Measurements from ENCODE around the gene CARF.
"Not testable (repeated sequence)": the region's sequence is repeated elsewhere in the genome, so short reads cannot be mapped to it uniquely, and the experiment has no call there.

The CARF gene

DNA sequence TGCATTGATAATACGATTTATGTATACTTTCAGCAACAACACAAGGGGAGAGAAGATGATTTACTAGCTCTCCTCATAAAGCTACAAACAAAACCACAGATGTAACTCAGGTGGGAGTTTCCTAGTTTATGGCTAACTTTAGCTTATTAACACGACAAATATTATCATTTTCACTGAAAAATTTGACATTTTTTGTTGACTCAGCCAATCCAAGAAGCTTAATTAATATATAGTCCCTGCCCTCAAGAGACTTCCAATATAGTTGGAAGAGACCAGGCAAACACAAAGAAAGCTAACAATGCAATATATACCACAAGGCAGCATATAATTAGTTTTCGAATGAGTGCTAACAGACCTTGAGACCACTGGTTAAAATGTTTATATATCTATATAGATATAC is 1.4 kb upstream of the CARF start:
- POLR2A ChIA-PET: no interaction called here
- TF ChIP-seq, protein P1, sequence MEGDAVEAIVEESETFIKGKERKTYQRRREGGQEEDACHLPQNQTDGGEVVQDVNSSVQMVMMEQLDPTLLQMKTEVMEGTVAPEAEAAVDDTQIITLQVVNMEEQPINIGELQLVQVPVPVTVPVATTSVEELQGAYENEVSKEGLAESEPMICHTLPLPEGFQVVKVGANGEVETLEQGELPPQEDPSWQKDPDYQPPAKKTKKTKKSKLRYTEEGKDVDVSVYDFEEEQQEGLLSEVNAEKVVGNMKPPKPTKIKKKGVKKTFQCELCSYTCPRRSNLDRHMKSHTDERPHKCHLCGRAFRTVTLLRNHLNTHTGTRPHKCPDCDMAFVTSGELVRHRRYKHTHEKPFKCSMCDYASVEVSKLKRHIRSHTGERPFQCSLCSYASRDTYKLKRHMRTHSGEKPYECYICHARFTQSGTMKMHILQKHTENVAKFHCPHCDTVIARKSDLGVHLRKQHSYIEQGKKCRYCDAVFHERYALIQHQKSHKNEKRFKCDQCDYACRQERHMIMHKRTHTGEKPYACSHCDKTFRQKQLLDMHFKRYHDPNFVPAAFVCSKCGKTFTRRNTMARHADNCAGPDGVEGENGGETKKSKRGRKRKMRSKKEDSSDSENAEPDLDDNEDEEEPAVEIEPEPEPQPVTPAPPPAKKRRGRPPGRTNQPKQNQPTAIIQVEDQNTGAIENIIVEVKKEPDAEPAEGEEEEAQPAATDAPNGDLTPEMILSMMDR (IDR thresholded peaks at IDR 0.05; ENCODE audit: control extremely low read depth, extremely low read depth, low read depth, missing control alignments): no peak
- CTCF ChIA-PET: interaction anchor here (1.0 to 1.4 kb wide), 3 partner anchors 9 to 322 kb away, joined by 3 to 4 read pairs (median 3); no protein-coding TSS in a partner anchor
- DNase-seq (ENCODE audit: extremely low spot score): no peak

DNA sequence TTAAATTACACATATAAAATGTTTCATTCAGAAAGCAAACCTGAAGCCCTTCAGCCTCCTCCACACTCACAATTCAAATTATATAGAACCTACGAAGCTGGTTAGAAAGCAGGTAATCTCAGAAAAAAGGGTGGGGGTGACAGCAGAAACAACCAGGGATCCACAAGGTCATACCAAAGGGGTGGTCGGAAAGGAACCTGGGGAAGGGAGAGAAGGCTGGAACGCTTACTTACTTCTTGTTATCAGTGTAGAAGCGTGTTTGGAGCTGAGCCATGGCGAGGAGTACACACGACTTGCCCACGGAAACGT is 918 bp upstream of the CARF start:
- POLR2A ChIA-PET: no interaction called here
- TF ChIP-seq, protein P1 (IDR thresholded peaks at IDR 0.05; ENCODE audit: control extremely low read depth, extremely low read depth, low read depth, missing control alignments): no peak
- DNase-seq (ENCODE audit: extremely low spot score): no peak
- CTCF ChIA-PET: interaction anchor here (1.0 to 1.4 kb wide), 4 partner anchors 10 to 323 kb away, joined by 3 to 4 read pairs (median 3); no protein-coding TSS in a partner anchor

DNA sequence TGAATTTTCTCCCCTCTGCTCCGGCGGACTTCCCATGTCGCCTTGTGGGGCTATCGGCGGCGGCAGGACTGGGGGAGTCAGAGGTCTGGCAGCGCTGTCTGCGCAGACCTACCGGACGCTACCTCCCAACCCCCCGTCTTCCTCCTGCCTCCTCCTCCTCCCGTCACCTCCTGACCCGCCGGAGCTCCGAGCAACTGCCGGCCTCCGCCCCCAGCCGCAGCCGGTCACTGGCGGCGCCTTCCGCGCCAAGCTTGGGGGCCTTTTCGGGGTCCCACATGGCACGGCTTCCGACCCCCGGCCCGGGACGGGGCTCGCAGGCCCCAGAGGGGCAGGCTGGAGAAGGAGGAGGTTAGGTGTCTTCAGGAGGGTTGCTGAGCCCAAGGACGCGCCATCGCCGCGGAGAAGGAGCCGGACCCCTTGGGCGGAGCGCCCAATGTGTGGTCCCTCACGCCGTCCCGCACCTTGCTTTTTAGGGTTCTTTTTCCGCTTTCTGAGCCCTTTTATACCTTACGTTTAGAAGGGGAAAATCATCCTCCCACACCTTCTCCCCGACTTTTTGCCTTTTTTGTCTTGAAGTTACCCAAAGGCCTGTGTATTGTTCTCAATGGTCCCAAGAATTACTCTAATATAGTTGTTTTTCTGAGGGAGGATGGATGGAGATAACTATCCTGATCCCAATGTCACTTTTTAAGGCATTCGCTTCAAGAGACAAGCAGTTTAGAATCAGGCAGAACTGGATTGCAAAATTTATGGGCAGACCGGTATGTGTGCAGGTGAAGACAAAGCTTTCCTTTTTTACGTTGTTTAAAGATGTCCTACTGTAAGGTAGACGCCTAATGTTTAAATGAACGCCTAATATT is 497 bp downstream of the CARF start:
- POLR2A ChIA-PET; DNase-seq (ENCODE audit: extremely low spot score): not testable (repeated sequence)
- CTCF ChIA-PET: interaction anchor here (1.1 kb wide), 1 partner anchor 106 kb away, joined by 3 read pairs; no protein-coding TSS in a partner anchor

DNA sequence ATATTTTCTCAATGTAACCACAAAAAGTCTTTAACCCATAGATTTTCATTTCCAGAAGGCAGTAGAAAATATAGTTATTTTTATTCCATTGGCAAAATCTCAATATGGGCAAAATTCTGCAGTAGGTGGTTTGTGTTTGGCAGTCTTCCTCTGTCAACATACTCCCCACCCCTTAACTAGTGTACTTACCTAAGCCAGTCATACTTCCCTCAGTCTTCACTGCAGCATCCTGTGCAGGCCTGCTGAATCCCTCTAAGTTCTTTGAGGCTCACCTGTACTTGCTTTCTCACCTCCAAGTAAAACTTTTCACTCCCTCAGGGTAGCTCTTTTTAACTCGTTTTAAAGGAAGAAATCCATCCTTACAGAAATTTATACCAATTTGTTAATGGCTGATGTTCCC is 6.8 kb downstream of the CARF start:
- TF ChIP-seq, protein P1 (IDR thresholded peaks at IDR 0.05; ENCODE audit: control extremely low read depth, extremely low read depth, low read depth, missing control alignments): no peak
- DNase-seq (ENCODE audit: extremely low spot score): no peak
- CTCF ChIA-PET: interaction anchor here (1.6 to 1.9 kb wide), 4 partner anchors 9 to 23 kb away, joined by 4 to 7 read pairs (median 6); no protein-coding TSS in a partner anchor
- POLR2A ChIA-PET: no interaction called here

DNA sequence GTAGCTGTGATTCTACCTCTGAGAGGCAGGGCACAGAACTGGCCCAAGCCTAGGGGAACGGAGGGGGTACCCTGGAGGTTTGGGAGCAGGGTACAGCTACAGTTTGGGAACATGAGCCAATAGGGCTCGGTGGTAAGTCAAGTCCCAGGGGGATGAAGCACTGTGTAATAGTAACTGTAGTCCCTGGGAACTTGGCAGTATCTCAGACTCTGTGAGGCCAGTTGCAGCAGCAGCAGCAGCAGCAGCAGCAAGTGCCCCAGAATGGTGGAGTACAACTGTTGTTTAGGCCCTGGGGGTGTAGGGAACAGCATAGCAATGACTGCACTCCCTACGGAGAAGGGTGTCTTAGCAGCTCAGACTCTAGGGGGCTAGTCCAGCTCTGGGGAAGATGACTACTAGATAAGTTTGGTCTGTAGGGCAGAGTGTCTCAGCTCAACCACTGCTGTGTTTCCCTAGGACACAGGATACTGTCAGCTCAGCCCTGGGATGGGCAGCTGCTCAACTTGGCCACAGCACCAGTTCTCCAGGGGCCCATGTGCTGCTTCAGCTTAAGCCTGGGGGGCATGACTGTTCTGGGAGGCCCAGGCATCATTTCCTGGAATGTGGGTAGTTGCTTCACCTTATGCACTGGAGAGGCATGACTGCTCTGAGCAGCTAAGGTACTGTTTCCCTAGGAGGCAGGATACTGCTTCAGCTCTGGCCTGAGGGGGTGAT is 20.5 kb downstream of the CARF start:
- CTCF ChIA-PET: interaction anchor here (1.0 to 2.0 kb wide), 3 partner anchors 13 to 14 kb away, joined by 3 to 7 read pairs (median 6); no protein-coding TSS in a partner anchor
- TF ChIP-seq, protein P1 (IDR thresholded peaks at IDR 0.05; ENCODE audit: control extremely low read depth, extremely low read depth, low read depth, missing control alignments): no peak
- DNase-seq (ENCODE audit: extremely low spot score): no peak
- POLR2A ChIA-PET: no interaction called here

DNA sequence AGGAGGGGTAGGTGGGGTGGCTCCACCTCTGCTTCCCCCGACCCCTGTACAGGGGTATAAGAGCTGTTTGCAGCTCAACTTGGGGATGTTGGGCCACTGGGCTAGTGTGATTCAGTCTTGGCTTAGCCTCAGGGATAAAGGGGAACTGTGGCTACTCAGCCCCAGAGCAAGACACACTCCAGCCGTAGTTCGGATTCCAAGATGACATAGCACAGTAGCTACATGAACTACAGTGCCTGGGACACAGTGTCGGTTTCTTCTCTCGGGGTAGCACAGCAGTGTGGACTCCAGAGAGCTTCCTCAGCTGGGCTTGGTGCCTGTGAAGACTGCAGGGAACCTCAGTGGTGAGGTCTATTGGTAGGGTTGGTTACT is 21.1 kb downstream of the CARF start:
- POLR2A ChIA-PET: no interaction called here
- CTCF ChIA-PET: interaction anchor here (1.0 to 2.0 kb wide), 3 partner anchors 8 to 13 kb away, joined by 3 to 7 read pairs (median 5); no protein-coding TSS in a partner anchor
- DNase-seq (ENCODE audit: extremely low spot score): no peak
- TF ChIP-seq, protein P1 (IDR thresholded peaks at IDR 0.05; ENCODE audit: control extremely low read depth, extremely low read depth, low read depth, missing control alignments): no peak

DNA sequence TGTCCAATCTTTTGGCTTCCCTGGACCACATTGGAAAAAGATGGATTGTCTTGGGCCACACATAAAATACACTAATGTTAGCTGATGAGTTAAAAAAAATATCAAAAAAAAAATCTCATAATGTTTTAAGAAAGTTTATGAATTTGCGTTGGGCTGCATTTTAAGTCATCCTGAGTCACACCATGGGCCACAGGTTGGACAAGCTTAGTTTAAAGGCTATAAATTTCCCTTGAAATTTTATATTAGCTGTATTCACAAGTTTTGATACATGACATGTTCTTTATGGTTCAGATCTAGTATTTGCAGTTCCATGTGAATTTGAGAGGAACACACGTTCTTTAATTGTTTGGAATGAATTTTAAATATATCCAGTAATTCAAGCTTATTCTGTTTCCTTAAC is 21.9 kb downstream of the CARF start:
- DNase-seq (ENCODE audit: extremely low spot score): no peak
- TF ChIP-seq, protein P1 (IDR thresholded peaks at IDR 0.05; ENCODE audit: control extremely low read depth, extremely low read depth, low read depth, missing control alignments): no peak
- ChIA-PET CTCF (interaction anchor here (1.7 to 2.0 kb wide), 2 partner anchors 9 to 14 kb away, joined by 5 to 7 read pairs; no protein-coding TSS in a partner anchor), POLR2A (no interaction called here)
